Liver (tissue), 9 donors: ENCODE data around the gene KRR1. TPM values are rescaled to one million over a fixed set of nuclear protein-coding genes. Genes with fewer than 3 reads are reported as not detected.
A peak's percentile ranks its signal among the peaks of the same experiment; 100 is the strongest.

Source experiments
- DNase-seq: peaks from one replicate; pipeline ENCODE4 v3.0.0-alpha.2; 2017; ENCODE audit warnings: low spot score
- H3K27ac ChIP-seq, 2 donors: one replicate each; pipeline ENCODE4 v1.7.0; 2013; ENCODE audit warnings: inconsistent platforms in 2 of 2, low read length in 2 of 2, control low read depth in 1 of 2, low read depth in 1 of 2, mild to moderate bottlenecking in 1 of 2
- H3K27me3 ChIP-seq, 4 donors: one replicate each; pipeline versions ENCODE4 v1.6.1 to v1.7.0; 2013; ENCODE audit warnings: low read length in 3 of 4, inconsistent platforms in 1 of 4, mild to moderate bottlenecking in 1 of 4, moderate library complexity in 1 of 4; ENCODE audit not compliant: control insufficient read depth in 4 of 4, insufficient read depth in 4 of 4
- H3K36me3 ChIP-seq, 4 donors: one replicate each; pipeline versions ENCODE4 v1.6.1 to v1.7.0; 2013; ENCODE audit warnings: low read length in 3 of 4, mild to moderate bottlenecking in 3 of 4, low read depth in 1 of 4, moderate library complexity in 1 of 4; ENCODE audit not compliant: control insufficient read depth in 4 of 4, insufficient read depth in 3 of 4
- H3K4me1 ChIP-seq, 4 donors: one replicate each; pipeline versions ENCODE4 v1.6.1 to v1.7.0; 2013; ENCODE audit warnings: low read length in 3 of 4, mild to moderate bottlenecking in 3 of 4, moderate library complexity in 1 of 4; ENCODE audit not compliant: control insufficient read depth in 4 of 4, insufficient read depth in 4 of 4
- H3K4me3 ChIP-seq, 3 donors: one replicate each; pipeline versions ENCODE4 v1.6.1 to v1.7.0; 2013; ENCODE audit warnings: low read length in 3 of 3, control low read depth in 1 of 3, low read depth in 1 of 3, mild to moderate bottlenecking in 1 of 3
- H3K9ac ChIP-seq, 2 donors: one replicate each; pipeline ENCODE4 v1.7.0; 2013; ENCODE audit warnings: low read length in 2 of 2, mild to moderate bottlenecking in 2 of 2, moderate library complexity in 2 of 2, control low read depth in 1 of 2, low read depth in 1 of 2
- H3K9me3 ChIP-seq, 4 donors: one replicate each; pipeline versions ENCODE4 v1.6.1 to v1.7.0; 2013; ENCODE audit warnings: low read length in 3 of 4; ENCODE audit not compliant: control insufficient read depth in 4 of 4
- ATF3 ChIP-seq: IDR thresholded peaks from 2 replicates; pipeline ENCODE4 v1.6.1; 2016; ENCODE audit warnings: antibody characterized with exemption
- CTCF ChIP-seq: fragments of 150-350 bp; IDR thresholded peaks from 2 replicates; pipeline ENCODE4 v1.5.1; 2017; ENCODE audit warnings: improper control_type of control experiment, low read depth, low read length; ENCODE audit not compliant: missing input control
- EGR1 ChIP-seq, 2 donors: IDR thresholded peaks; 2 replicates each; pipeline ENCODE4 v1.6.1; 2016 to 2018; ENCODE audit warnings: antibody characterized with exemption in 2 of 2, low read depth in 2 of 2
- FOXA1 ChIP-seq: IDR thresholded peaks from 2 replicates; pipeline ENCODE4 v1.6.1; 2016; ENCODE audit warnings: antibody characterized with exemption
- FOXA2 ChIP-seq: IDR thresholded peaks from 2 replicates; pipeline ENCODE4 v1.6.1; 2016; ENCODE audit warnings: antibody characterized with exemption
- GABPA ChIP-seq, 2 donors: IDR thresholded peaks in 1 of 2; conservative IDR thresholded peaks in 1 of 2; 2 replicates each; pipeline ENCODE4 v1.6.1; 2016; ENCODE audit warnings: antibody characterized with exemption in 2 of 2, mild to moderate bottlenecking in 1 of 2, moderate library complexity in 1 of 2
- HNF4A ChIP-seq, 2 donors: conservative IDR thresholded peaks; 2 replicates each; pipeline ENCODE4 v1.6.1; 2016; ENCODE audit warnings: antibody characterized with exemption in 2 of 2, mild to moderate bottlenecking in 2 of 2
- HNF4G ChIP-seq: IDR thresholded peaks from 2 replicates; pipeline ENCODE4 v1.6.1; 2016; ENCODE audit warnings: antibody characterized with exemption
- JUND ChIP-seq, 2 donors: IDR thresholded peaks; 2 replicates each; pipeline ENCODE4 v1.6.1; 2016; ENCODE audit warnings: antibody characterized with exemption in 2 of 2
- MAX ChIP-seq: IDR thresholded peaks from 2 replicates; pipeline ENCODE4 v1.6.1; 2016; ENCODE audit warnings: antibody characterized with exemption
- NR2F2 ChIP-seq: IDR thresholded peaks from 2 replicates; pipeline ENCODE4 v1.6.1; 2016; ENCODE audit warnings: antibody characterized with exemption
- RAD21 ChIP-seq, 2 donors: IDR thresholded peaks; 2 replicates each; pipeline ENCODE4 v1.6.1; 2016; ENCODE audit warnings: antibody characterized with exemption in 2 of 2, mild to moderate bottlenecking in 2 of 2
- REST ChIP-seq: IDR thresholded peaks from 2 replicates; pipeline ENCODE4 v1.6.1; 2016; ENCODE audit warnings: antibody characterized with exemption, mild to moderate bottlenecking
- RXRA ChIP-seq, 2 donors: IDR thresholded peaks; 2 replicates each; pipeline ENCODE4 v1.6.1; 2017 to 2018; ENCODE audit warnings: antibody characterized with exemption in 2 of 2, mild to moderate bottlenecking in 1 of 2
- SP1 ChIP-seq: IDR thresholded peaks from 2 replicates; pipeline ENCODE4 v1.6.1; 2018; ENCODE audit warnings: antibody characterized with exemption, mild to moderate bottlenecking
- TAF1 ChIP-seq: conservative IDR thresholded peaks from 2 replicates; pipeline ENCODE4 v1.6.1; 2016; ENCODE audit warnings: antibody characterized with exemption, mild to moderate bottlenecking
- YY1 ChIP-seq: IDR thresholded peaks from 2 replicates; pipeline ENCODE4 v1.6.1; 2016; ENCODE audit warnings: antibody characterized with exemption, mild to moderate bottlenecking
- ZBTB33 ChIP-seq: IDR thresholded peaks from 2 replicates; pipeline ENCODE4 v1.6.1; 2016; ENCODE audit warnings: antibody characterized with exemption
- WGBS: extraction: QIAGEN DNeasy Blood & Tissue Kit; methylation state at CpG from one replicate; pipeline ENCODE4 v1.1.7; 2013; 5-methylcytosine and 5-hydroxymethylcytosine counted together
- polyA plus RNA-seq, 2 donors: library from polyadenylated mRNA; stranded (reverse) in 1 of 2; unstranded in 1 of 2; fragments of 200-250 nt in 1 of 2; fragments of >200 nt in 1 of 2; fragmentation: Nextera tagmentation in 1 of 2; extraction: Ambion mirVana in 1 of 2; gene quantifications; one replicate each; pipeline versions ENCODE4 v1.2.1 to v1.2.3, GENCODE V29; 2013 to 2015
- total RNA-seq, 2 donors: library from RNA; depleted of rRNA; stranded (reverse); fragments of >200 nt; gene quantifications; one replicate each; pipeline ENCODE4 v1.2.3, GENCODE V29; 2014
- donor health status: healthy.
- donor health status: healthy.
- donor health status: healthy.
- donor health status: healthy.
- donor health status: healthy.

Gene KRR1
- total RNA-seq, result 10 to 100 TPM in 1 of 2 donors, 1 to 10 TPM in 1; 9.9 to 19.8 TPM
- polyA plus RNA-seq, result 10 to 100 TPM; 10.5 to 19.3 TPM

- WGBS, result 3% methylated on average over 47 of the region's 47 CpGs
- Histone ChIP-seq H3K27me3 (no peaks in the 10 kb centered on the region), H3K9me3 (no peaks in the 10 kb centered on the region), H3K36me3 (peaks cover 0 to 2% (median under 1%) of the 10 kb centered on the region in 4 donors), H3K4me3 (peak within 1 kb of the TSS; percentile 70 to 100 (median 87)), H3K4me1 (peaks cover 0 to 30% (median 26%) of the 10 kb centered on the region in 4 donors), H3K9ac (peak within 1 kb of the TSS; percentile 76 to 90), H3K27ac (peak within 1 kb of the TSS; percentile 66 to 78)
- TF ChIP-seq ZBTB33, result peak; percentile 92
- TF ChIP-seq TAF1, result peak; percentile 96
- TF ChIP-seq JUND (IDR thresholded peaks at IDR 0.05), result peak in 1 of 2 donors; percentile 43
- TF ChIP-seq EGR1 (IDR thresholded peaks at IDR 0.05; ENCODE audit: low read depth in 2 of 2), result peak in 1 of 2 donors; percentile 76
- peak; percentile 6 for TF ChIP-seq CTCF
- TF ChIP-seq HNF4G, result no peak
- TF ChIP-seq SP1, result peak; percentile 70
- no peak for TF ChIP-seq FOXA1
- TF ChIP-seq NR2F2, result no peak
- no peak for TF ChIP-seq FOXA2
- peak; percentile 57 to 58 for TF ChIP-seq RAD21 (IDR thresholded peaks at IDR 0.05)
- TF ChIP-seq HNF4A (conservative IDR thresholded peaks at IDR 0.05), result peak; percentile 9 to 35
- TF ChIP-seq REST, result peak; percentile 82
- peak; percentile 19 for TF ChIP-seq ATF3
- peak; percentile 91 for TF ChIP-seq MAX
- peak; percentile 91 to 98 for TF ChIP-seq GABPA (IDR thresholded peaks at IDR 0.05 in 1 of 2, conservative IDR thresholded peaks at IDR 0.05 in 1 of 2)
- TF ChIP-seq YY1, result peak; percentile 99
- TF ChIP-seq RXRA (IDR thresholded peaks at IDR 0.05), result peak; percentile 34 to 40
- DNase-seq, result peak; percentile 83
These were observed at the start of gene KRR1 for GRCh38 chr12:75511116-75512048. Gene KRR1 (minus strand): TSS chr12:75511609. CDS start chr12:75511597, 12 bp downstream.
